MM.1S (cell line): Measurements from ENCODE around the gene LCNL1.

ENCODE experiments used
- DNase-seq: peaks from one replicate; pipeline ENCODE4 v3.0.0-alpha.2; 2015
- H2AFZ ChIP-seq: fragments of 300-600 bp; sonication (generic); 2 replicates; pipeline ENCODE4 v1.6.0; 2016; ENCODE audit warnings: antibody characterized with exemption, low read length
- H3F3A ChIP-seq: fragments of 300-600 bp; sonication (generic); 2 replicates; pipeline ENCODE4 v1.6.1; 2016; ENCODE audit warnings: mild to moderate bottlenecking, antibody characterized with exemption, low read length, moderate library complexity, mixed read lengths; ENCODE audit not compliant: insufficient read depth
- H3K27ac ChIP-seq: fragments of 300-600 bp; sonication (generic); 2 replicates; pipeline ENCODE4 v1.5.1; 2016; ENCODE audit warnings: mild to moderate bottlenecking, low read length
- H3K27me3 ChIP-seq: fragments of 300-600 bp; sonication (generic); replicated peaks from 2 replicates; pipeline ENCODE4 v1.6.0; 2016; ENCODE audit warnings: low read length; ENCODE audit not compliant: insufficient read depth
- H3K36me3 ChIP-seq: fragments of 300-600 bp; sonication (generic); replicated peaks from 2 replicates; pipeline ENCODE4 v1.6.1; 2016; ENCODE audit warnings: mild to moderate bottlenecking, low read length, mixed read lengths; ENCODE audit not compliant: insufficient read depth
- H3K4me1 ChIP-seq: fragments of 300-600 bp; sonication (generic); 2 replicates; pipeline ENCODE4 v1.6.1; 2016; ENCODE audit warnings: low read length, mixed read lengths
- H3K4me2 ChIP-seq: fragments of 300-600 bp; sonication (generic); 2 replicates; pipeline ENCODE4 v1.6.0; 2016; ENCODE audit warnings: low read depth, low read length
- H3K4me3 ChIP-seq: fragments of 300-600 bp; sonication (generic); 2 replicates; pipeline ENCODE4 v1.5.1; 2016; ENCODE audit warnings: low read length, mixed read lengths
- H3K79me2 ChIP-seq: fragments of 300-600 bp; sonication (generic); 2 replicates; pipeline ENCODE4 v1.6.1; 2016; ENCODE audit warnings: mixed run types, low read length, mixed read lengths
- H3K9ac ChIP-seq: fragments of 300-600 bp; sonication (generic); 2 replicates; pipeline ENCODE4 v1.6.1; 2016; ENCODE audit warnings: low read length, mixed read lengths
- H3K9me2 ChIP-seq: fragments of 300-600 bp; sonication (generic); replicated peaks from 2 replicates; pipeline ENCODE4 v1.6.1; 2016; ENCODE audit warnings: mild to moderate bottlenecking, low read length, mixed read lengths; ENCODE audit not compliant: insufficient read depth
- H3K9me3 ChIP-seq: fragments of 300-600 bp; sonication (generic); replicated peaks from 2 replicates; pipeline ENCODE4 v1.6.1; 2016; ENCODE audit warnings: mild to moderate bottlenecking, low read length, mixed read lengths; ENCODE audit not compliant: insufficient read depth
- H4K20me1 ChIP-seq: fragments of 300-600 bp; sonication (generic); 2 replicates; pipeline ENCODE4 v1.6.1; 2016; ENCODE audit warnings: mild to moderate bottlenecking, low read length, moderate library complexity, mixed read lengths; ENCODE audit not compliant: insufficient read depth
- CTCF ChIP-seq: fragments of 300-600 bp; sonication (generic); IDR thresholded peaks from 2 replicates; pipeline ENCODE4 v1.5.1; 2016; ENCODE audit warnings: antibody characterized with exemption, low read length, mixed read lengths
- EZH2 ChIP-seq: fragments of 300-600 bp; sonication (generic); optimal IDR thresholded peaks from 2 replicates; pipeline ENCODE3; 2017; ENCODE audit warnings: low read depth, mild to moderate bottlenecking, antibody characterized with exemption, low read length, mixed read lengths
- EZH2phosphoT487 ChIP-seq: fragments of 300-600 bp; sonication (generic); IDR thresholded peaks from 2 replicates; pipeline ENCODE4 v1.6.1; 2018; ENCODE audit warnings: antibody characterized with exemption, low read length

Gene LCNL1

GRCh38 chr9:137027369-137028262 is 44.8 kb downstream of the LCNL1 start, which contains the start of gene ABCA2:
Gene ABCA2, minus strand, starts transcription at chr9:137028237. Its CDS starts 97 bp downstream, at chr9:137028140.
- H3K27me3 ChIP-seq, result peaks cover 57% of the 10 kb centered on the region
- H3K79me2 ChIP-seq, result no peaks in the 10 kb centered on the region
- peaks cover 5% of the 10 kb centered on the region; the same call in 1 of the 2 replicates for H3F3A ChIP-seq
- H4K20me1 ChIP-seq, result no peaks in the 10 kb centered on the region
- H3K9me2 ChIP-seq, result no peaks in the 10 kb centered on the region
- H3K36me3 ChIP-seq, result no peaks in the 10 kb centered on the region
- no peak within 1 kb of the TSS for H3K9ac ChIP-seq
- H3K27ac ChIP-seq, result no peak within 1 kb of the TSS
- TF ChIP-seq EZH2phosphoT487 (no peak), CTCF (no peak), EZH2 (no peak)
- DNase-seq, result no peak
- H3K4me1 ChIP-seq, result peaks cover 12% of the 10 kb centered on the region
- H3K9me3 ChIP-seq, result no peaks in the 10 kb centered on the region
- peak within 1 kb of the TSS; percentile 65 for H3K4me3 ChIP-seq
- H2AFZ ChIP-seq, result peak within 1 kb of the TSS; percentile 90
- H3K4me2 ChIP-seq, result peak within 1 kb of the TSS; percentile 99

- Histone ChIP-seq H3K36me3 (no peaks in the 10 kb centered on the region), H3K9ac (no peak overlapping the region), H3K27ac (no peak overlapping the region), H3K4me2 (peak overlapping the region; percentile 99), H3K4me1 (peaks cover 12% of the 10 kb centered on the region), H3F3A (peaks cover 5% of the 10 kb centered on the region; the same call in 1 of the 2 replicates), H3K79me2 (no peaks in the 10 kb centered on the region), H3K27me3 (peaks cover 64% of the 10 kb centered on the region), H3K9me2 (no peaks in the 10 kb centered on the region), H4K20me1 (no peaks in the 10 kb centered on the region), H2AFZ (peak overlapping the region; percentile 90), H3K9me3 (no peaks in the 10 kb centered on the region), H3K4me3 (peak overlapping the region; percentile 65)
- TF ChIP-seq EZH2phosphoT487 (no peak), CTCF (peak; percentile 54)
- peak; percentile 70 for DNase-seq
Observed at GRCh38 chr9:137028263-137029057, 45.7 kb downstream of the LCNL1 start.

- Histone ChIP-seq H3K4me3 (0 out of 2 replicates have a peak overlapping the region, but pooled peaks have one; percentile 65), H3K9me3 (no peaks in the 10 kb centered on the region), H4K20me1 (no peaks in the 10 kb centered on the region), H3K79me2 (no peaks in the 10 kb centered on the region), H3K9me2 (no peaks in the 10 kb centered on the region), H3K9ac (no peak overlapping the region), H3F3A (peaks cover 5% of the 10 kb centered on the region; the same call in 1 of the 2 replicates), H3K27ac (no peak overlapping the region), H3K27me3 (peaks cover 70% of the 10 kb centered on the region), H3K36me3 (no peaks in the 10 kb centered on the region), H3K4me2 (peak overlapping the region; percentile 99), H2AFZ (no peak overlapping the region), H3K4me1 (peaks cover 12% of the 10 kb centered on the region)
- peak; percentile 85 for TF ChIP-seq CTCF
- no peak for TF ChIP-seq EZH2phosphoT487
- peak; percentile 63 for DNase-seq
Observed at GRCh38 chr9:137029058-137029936, 46.5 kb downstream of the LCNL1 start.
